MM.1S (cell line): ENCODE results near the gene DEXI.

Source experiments
- DNase-seq: peaks from one replicate; pipeline ENCODE4 v3.0.0-alpha.2; 2015
- H2AFZ ChIP-seq: fragments of 300-600 bp; sonication (generic); 2 replicates; pipeline ENCODE4 v1.6.0; 2016; ENCODE audit warnings: antibody characterized with exemption, low read length
- H3F3A ChIP-seq: fragments of 300-600 bp; sonication (generic); 2 replicates; pipeline ENCODE4 v1.6.1; 2016; ENCODE audit warnings: mild to moderate bottlenecking, antibody characterized with exemption, low read length, moderate library complexity, mixed read lengths; ENCODE audit not compliant: insufficient read depth
- H3K27ac ChIP-seq: fragments of 300-600 bp; sonication (generic); 2 replicates; pipeline ENCODE4 v1.5.1; 2016; ENCODE audit warnings: mild to moderate bottlenecking, low read length
- H3K27me3 ChIP-seq: fragments of 300-600 bp; sonication (generic); replicated peaks from 2 replicates; pipeline ENCODE4 v1.6.0; 2016; ENCODE audit warnings: low read length; ENCODE audit not compliant: insufficient read depth
- H3K36me3 ChIP-seq: fragments of 300-600 bp; sonication (generic); replicated peaks from 2 replicates; pipeline ENCODE4 v1.6.1; 2016; ENCODE audit warnings: mild to moderate bottlenecking, low read length, mixed read lengths; ENCODE audit not compliant: insufficient read depth
- H3K4me1 ChIP-seq: fragments of 300-600 bp; sonication (generic); 2 replicates; pipeline ENCODE4 v1.6.1; 2016; ENCODE audit warnings: low read length, mixed read lengths
- H3K4me2 ChIP-seq: fragments of 300-600 bp; sonication (generic); 2 replicates; pipeline ENCODE4 v1.6.0; 2016; ENCODE audit warnings: low read depth, low read length
- H3K4me3 ChIP-seq: fragments of 300-600 bp; sonication (generic); 2 replicates; pipeline ENCODE4 v1.5.1; 2016; ENCODE audit warnings: low read length, mixed read lengths
- H3K79me2 ChIP-seq: fragments of 300-600 bp; sonication (generic); 2 replicates; pipeline ENCODE4 v1.6.1; 2016; ENCODE audit warnings: mixed run types, low read length, mixed read lengths
- H3K9ac ChIP-seq: fragments of 300-600 bp; sonication (generic); 2 replicates; pipeline ENCODE4 v1.6.1; 2016; ENCODE audit warnings: low read length, mixed read lengths
- H3K9me2 ChIP-seq: fragments of 300-600 bp; sonication (generic); replicated peaks from 2 replicates; pipeline ENCODE4 v1.6.1; 2016; ENCODE audit warnings: mild to moderate bottlenecking, low read length, mixed read lengths; ENCODE audit not compliant: insufficient read depth
- H3K9me3 ChIP-seq: fragments of 300-600 bp; sonication (generic); replicated peaks from 2 replicates; pipeline ENCODE4 v1.6.1; 2016; ENCODE audit warnings: mild to moderate bottlenecking, low read length, mixed read lengths; ENCODE audit not compliant: insufficient read depth
- H4K20me1 ChIP-seq: fragments of 300-600 bp; sonication (generic); 2 replicates; pipeline ENCODE4 v1.6.1; 2016; ENCODE audit warnings: mild to moderate bottlenecking, low read length, moderate library complexity, mixed read lengths; ENCODE audit not compliant: insufficient read depth
- EZH2 ChIP-seq: fragments of 300-600 bp; sonication (generic); optimal IDR thresholded peaks from 2 replicates; pipeline ENCODE3; 2017; ENCODE audit warnings: low read depth, mild to moderate bottlenecking, antibody characterized with exemption, low read length, mixed read lengths
- EZH2phosphoT487 ChIP-seq: fragments of 300-600 bp; sonication (generic); IDR thresholded peaks from 2 replicates; pipeline ENCODE4 v1.6.1; 2018; ENCODE audit warnings: antibody characterized with exemption, low read length
- TF ChIP-seq, protein P1 (sequence below): fragments of 300-600 bp; sonication (generic); IDR thresholded peaks from 2 replicates; pipeline ENCODE4 v1.5.1; 2016; ENCODE audit warnings: antibody characterized with exemption, low read length, mixed read lengths

Gene DEXI

DNA sequence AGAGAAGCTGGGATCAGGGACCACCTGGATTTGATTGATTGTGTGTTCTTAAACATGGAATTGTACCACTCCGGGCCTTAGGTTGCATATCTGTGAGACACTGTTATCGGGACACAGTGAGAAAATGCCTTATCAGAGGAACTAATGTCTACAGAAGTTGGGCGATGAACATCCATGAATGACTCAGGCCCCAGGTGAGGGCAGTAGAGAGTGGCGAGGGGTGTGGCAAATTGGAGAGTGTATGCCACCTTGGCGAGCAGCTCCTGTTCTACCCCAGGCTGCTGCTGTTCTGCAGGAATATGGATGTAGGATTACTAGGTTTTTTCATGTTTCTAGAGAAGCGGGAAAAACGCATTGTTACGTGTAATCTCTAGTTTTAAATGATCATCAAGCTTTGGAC is 40.9 kb upstream of the DEXI start:
- Histone ChIP-seq H3K27me3 (no peaks in the 10 kb centered on the region), H3K9ac (no peak overlapping the region), H3K9me2 (no peaks in the 10 kb centered on the region), H3K79me2 (no peaks in the 10 kb centered on the region), H3K4me2 (no peak overlapping the region), H2AFZ (no peak overlapping the region), H3K27ac (peak overlapping the region; percentile 70; the same call in 1 of the 2 replicates), H3K9me3 (no peaks in the 10 kb centered on the region), H3K4me1 (peaks cover 14% of the 10 kb centered on the region), H3F3A (peaks cover 9% of the 10 kb centered on the region; the same call in 1 of the 2 replicates), H3K4me3 (no peak overlapping the region), H4K20me1 (no peaks in the 10 kb centered on the region), H3K36me3 (no peaks in the 10 kb centered on the region)
- no peak for DNase-seq
- TF ChIP-seq, protein P1, sequence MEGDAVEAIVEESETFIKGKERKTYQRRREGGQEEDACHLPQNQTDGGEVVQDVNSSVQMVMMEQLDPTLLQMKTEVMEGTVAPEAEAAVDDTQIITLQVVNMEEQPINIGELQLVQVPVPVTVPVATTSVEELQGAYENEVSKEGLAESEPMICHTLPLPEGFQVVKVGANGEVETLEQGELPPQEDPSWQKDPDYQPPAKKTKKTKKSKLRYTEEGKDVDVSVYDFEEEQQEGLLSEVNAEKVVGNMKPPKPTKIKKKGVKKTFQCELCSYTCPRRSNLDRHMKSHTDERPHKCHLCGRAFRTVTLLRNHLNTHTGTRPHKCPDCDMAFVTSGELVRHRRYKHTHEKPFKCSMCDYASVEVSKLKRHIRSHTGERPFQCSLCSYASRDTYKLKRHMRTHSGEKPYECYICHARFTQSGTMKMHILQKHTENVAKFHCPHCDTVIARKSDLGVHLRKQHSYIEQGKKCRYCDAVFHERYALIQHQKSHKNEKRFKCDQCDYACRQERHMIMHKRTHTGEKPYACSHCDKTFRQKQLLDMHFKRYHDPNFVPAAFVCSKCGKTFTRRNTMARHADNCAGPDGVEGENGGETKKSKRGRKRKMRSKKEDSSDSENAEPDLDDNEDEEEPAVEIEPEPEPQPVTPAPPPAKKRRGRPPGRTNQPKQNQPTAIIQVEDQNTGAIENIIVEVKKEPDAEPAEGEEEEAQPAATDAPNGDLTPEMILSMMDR, result peak; percentile 23
- TF ChIP-seq EZH2 (no peak), EZH2phosphoT487 (no peak)

DNA sequence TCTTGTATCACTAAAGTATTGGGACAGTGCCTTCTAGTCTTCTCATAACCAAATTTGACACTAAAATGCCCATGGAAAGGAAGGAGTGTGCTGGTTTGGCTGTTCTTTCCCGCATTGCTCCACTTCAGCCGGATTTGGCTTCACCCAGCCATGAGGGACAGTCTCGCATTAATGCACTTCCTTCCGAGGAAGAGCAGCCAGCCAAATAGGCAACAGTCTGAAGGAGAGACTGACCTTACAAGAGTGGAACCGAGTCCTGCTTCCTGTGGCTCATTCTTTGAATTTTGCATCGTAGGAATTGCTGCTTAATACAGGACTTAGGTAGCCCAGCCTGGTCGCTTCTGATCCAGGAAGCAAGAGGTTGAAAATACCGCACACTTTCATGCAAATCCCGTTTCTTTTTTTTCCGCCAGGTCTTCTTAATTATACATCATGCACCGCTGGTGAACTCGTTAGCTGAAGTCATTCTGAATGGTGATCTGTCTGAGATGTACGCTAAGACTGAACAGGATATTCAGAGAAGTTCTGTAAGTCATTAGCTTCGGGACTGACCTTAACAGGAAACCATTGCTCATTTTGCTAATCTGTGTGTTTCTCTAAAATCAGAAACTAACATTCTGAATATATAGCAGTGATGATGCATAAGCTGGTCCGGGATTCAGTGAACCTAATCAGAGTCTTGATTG is 40.3 kb upstream of the DEXI start:
- H3K4me2 ChIP-seq, result no peak overlapping the region

DNA sequence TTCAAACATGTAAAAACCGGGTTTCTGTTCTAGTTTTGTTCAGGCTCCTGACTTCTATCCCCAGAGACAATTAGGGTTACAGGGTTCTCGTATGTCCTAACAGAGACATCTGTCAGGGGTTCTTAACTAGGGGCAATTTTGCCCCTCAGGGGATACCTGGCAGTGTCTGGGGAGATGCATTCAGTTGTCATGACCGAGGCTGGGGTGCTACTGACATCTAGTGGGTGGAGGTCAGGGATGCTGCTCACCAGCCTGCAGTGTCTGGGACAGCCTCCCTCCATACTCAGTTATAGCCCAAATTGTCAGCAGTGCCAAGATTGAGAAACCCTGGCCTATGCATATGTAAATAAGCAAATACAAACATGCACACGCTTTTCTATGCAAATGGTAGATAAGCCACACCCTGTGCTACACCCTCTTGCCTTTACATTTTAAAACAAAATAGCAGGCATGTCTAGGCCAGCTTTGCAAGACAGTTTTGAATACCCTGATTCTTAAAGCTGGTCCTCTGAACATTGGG is 39.5 kb upstream of the DEXI start:
- no peak overlapping the region for H3K4me2 ChIP-seq
- H3K9ac ChIP-seq, result no peak overlapping the region
- H3K9me3 ChIP-seq, result no peaks in the 10 kb centered on the region
- H3K36me3 ChIP-seq, result no peaks in the 10 kb centered on the region
- peaks cover 14% of the 10 kb centered on the region for H3K4me1 ChIP-seq
- H2AFZ ChIP-seq, result no peak overlapping the region
- peak; percentile 31 for DNase-seq
- H3K9me2 ChIP-seq, result no peaks in the 10 kb centered on the region
- TF ChIP-seq, protein P1, result peak; percentile 51
- no peak for TF ChIP-seq EZH2phosphoT487
- TF ChIP-seq EZH2, result no peak
- H3K79me2 ChIP-seq, result no peaks in the 10 kb centered on the region
- H3K27ac ChIP-seq, result no peak overlapping the region
- H3K27me3 ChIP-seq, result no peaks in the 10 kb centered on the region
- H3K4me3 ChIP-seq, result no peak overlapping the region
- H4K20me1 ChIP-seq, result no peaks in the 10 kb centered on the region
- peaks cover 9% of the 10 kb centered on the region; the same call in 1 of the 2 replicates for H3F3A ChIP-seq

More for the DNA sequence above, 40.3 kb upstream of the DEXI start:
- H3F3A ChIP-seq, result peaks cover 9% of the 10 kb centered on the region; the same call in 1 of the 2 replicates
- no peak overlapping the region for H3K27ac ChIP-seq
- no peaks in the 10 kb centered on the region for H3K9me3 ChIP-seq
- H2AFZ ChIP-seq, result no peak overlapping the region
- peaks cover 14% of the 10 kb centered on the region for H3K4me1 ChIP-seq
- DNase-seq, result no peak
- H3K9me2 ChIP-seq, result no peaks in the 10 kb centered on the region
- H3K36me3 ChIP-seq, result no peaks in the 10 kb centered on the region
- no peaks in the 10 kb centered on the region for H3K27me3 ChIP-seq
- TF ChIP-seq EZH2 (no peak), EZH2phosphoT487 (no peak)
- TF ChIP-seq, protein P1, result no peak
- no peaks in the 10 kb centered on the region for H4K20me1 ChIP-seq
- H3K4me3 ChIP-seq, result no peak overlapping the region
- H3K9ac ChIP-seq, result no peak overlapping the region
- H3K79me2 ChIP-seq, result no peaks in the 10 kb centered on the region
